GM19468 (cell line): Measurements from ENCODE around the gene LRRC66.

Source experiments
- ATAC-seq: cut with Tn5 transposase; IDR thresholded peaks from one replicate; pipeline ENCODE4 v1.9.1; 2021; ENCODE audit warnings: mild to moderate bottlenecking, moderate library complexity, moderate number of reproducible peaks; ENCODE audit not compliant: unreplicated experiment; ENCODE audit errors: extremely low read depth

Gene LRRC66

DNA sequence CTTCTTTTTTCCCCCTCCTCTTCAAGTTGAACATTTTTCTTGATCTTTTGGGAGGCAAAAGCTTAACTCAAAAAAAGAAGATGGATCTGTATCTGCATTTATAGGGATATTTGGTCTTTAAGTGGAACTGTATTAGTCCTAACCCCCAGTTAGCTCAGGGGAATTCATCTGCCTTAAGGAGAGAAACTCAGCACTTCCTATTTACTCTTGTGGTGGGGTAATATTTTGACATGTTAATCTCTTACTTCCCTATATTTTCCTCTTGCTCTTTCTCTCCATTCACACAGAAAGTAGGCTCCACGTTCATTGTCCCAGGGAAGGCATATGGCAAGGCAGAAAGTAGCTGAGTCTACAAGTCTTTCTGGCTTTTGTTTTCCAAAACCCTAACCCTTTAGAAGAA, 5.3 kb downstream of the LRRC66 start:
- no peak for ATAC-seq

DNA sequence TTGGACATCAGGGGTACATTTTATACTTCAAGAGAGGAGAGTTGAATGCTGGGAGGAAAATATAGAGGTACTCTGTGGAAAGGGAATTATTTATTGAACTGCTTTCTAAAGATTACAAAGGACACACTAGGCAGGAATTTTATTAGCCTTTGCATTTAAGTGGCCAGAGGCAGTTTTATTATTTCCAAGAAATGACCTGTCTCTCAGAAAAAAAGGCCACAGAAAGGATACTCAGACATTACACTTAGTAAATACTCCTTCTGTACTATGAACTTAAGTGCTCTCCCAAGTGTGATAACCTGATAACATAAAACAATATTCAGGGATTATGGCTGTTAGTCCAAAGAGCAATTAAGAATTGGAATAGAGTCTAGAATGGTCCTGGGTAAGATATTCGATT, 7.5 kb downstream of the LRRC66 start:
- ATAC-seq: no peak

DNA sequence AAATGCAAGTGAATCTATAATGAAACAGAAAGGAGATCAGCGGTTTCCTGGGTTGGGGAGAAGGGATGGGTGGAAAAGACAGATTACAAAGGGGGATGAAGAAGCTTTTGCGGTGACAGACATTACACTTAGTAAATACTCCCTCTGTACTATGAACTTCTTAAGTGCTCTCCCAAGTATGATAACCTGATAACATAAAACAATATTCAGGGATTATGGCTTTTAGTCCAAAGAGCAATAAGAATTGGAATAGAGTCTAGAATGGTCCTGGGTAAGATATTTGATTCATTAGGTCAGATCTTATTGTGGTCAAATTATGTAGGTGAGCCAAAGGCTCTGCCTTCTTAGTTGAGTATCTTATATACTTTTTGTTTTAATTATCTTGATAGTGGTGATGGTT, 9.2 kb downstream of the LRRC66 start:
- ATAC-seq: no peak

DNA sequence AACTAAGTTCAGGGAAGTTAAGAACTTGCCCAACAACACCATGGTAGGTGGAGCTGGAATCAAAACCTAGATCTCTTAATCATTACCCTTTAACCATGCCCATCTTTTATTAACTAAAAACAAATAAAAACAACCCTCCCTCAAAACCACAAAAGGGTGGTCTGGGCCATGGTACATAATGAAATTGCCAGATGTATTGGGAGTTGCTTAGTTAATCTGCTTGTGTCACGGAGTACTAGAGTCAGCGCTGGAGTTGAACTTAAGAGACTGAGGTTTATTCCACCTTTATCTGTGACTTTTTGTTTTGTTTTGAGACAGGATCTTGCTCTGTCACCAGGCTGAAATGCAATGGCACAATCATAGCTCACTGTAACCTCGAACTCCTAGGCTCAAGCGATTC, 13.3 kb downstream of the LRRC66 start:
- no peak for ATAC-seq

DNA sequence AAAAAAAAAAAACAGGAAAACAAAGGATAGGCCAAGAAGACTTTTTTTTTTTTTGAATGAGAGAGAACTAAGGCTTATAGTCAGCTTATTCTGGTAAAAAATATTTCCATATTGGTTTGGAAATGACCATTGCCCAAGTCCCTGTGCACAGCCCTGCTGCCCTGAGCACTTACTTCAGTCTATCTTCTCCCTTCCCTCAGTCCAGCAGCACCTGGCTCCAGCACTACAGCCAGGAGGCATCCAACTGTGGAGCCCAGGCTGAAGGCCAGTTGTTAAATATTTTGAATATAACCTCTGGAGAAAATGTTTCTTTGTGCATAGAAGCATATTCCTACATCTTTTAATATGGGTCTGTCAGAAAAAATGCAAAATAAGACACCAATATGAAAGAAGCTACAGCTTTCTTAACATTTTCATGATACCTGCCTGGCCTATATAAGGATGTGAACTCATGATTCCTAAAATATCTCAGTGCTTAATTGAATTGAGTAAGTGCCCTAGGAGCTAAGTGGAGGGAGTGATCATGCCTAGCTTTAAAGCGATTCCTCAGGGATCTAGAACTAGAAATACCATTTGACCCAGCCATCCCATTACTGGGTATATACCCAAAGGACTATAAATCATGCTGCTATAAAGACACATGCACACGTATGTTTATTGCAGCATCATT, 14.4 kb downstream of the LRRC66 start:
- no peak for ATAC-seq

DNA sequence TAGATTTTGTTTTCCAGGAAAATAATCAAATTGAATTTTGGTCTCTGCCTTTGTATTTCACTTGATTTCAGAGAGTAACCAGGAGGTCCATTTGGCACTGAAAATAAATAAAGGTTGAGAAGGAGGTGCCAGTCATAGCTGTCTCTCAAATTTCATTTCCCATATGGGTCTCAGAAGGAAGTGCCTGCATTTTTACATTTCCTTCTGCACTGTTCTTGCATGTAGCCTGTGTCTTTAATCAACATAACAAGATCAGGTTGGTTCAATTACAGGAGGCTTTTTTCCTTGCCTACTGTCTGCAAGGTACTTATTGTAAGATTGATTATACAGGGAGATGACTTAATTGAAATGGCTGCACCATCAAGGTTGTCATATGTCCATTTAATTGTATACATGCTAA, 15.7 kb downstream of the LRRC66 start:
- ATAC-seq: no peak

DNA sequence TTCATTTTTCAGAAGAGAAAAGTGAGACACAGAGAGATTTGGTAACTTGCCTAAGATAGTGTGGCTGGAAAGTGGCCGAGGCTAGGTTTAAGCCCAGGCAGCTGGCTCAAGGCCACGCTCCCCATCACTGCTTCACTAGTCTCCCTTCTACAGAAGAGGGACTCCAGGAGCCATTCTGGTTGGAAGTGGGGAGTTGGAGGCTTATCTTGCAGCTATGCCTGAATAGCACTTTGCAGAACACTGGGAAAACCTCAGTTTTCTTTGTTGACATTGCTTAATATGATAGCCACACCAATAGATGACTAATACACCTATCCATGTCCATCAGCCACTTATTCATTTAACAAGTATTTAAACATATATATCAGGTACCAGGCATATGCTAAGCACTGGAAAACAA, 18.5 kb downstream of the LRRC66 start:
- ATAC-seq: no peak

DNA sequence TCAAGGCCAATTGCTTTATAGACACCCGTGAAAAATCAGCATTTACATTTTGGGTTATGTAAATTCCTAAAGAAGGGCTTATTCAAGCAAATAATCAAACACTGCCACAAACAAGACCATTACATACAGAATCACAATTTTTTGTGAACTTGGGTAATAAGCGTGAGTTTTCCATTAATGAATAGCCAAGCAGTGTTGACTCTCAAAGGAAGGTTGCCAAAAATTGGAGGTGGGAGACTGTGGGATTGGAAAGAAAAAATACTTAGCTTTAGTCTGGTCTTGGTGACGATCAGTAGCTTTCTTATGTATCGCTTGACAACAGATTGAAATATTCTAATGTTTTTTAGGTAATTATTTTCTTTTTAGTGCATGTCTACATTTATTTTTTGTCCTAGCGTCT, 20.9 kb downstream of the LRRC66 start:
- no peak for ATAC-seq

DNA sequence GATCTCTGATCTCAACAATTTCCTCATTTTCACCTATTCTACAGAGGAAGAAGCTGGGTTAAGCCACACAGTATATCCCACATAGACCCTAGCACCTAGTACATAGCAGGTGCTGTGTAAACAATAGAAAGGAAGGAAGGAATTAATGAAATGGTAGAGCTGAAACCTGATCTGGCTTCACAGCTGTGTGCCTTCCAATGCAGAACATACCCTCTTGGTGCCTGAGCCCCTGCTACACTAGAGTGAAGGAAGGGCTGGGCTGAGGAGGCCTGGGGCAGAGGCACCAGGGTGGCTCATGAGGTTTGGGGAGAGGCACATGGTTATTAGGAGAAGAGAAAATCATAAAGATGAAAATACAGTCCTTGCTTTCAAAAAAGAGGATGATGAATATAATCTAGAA, 21.3 kb downstream of the LRRC66 start:
- ATAC-seq: no peak

DNA sequence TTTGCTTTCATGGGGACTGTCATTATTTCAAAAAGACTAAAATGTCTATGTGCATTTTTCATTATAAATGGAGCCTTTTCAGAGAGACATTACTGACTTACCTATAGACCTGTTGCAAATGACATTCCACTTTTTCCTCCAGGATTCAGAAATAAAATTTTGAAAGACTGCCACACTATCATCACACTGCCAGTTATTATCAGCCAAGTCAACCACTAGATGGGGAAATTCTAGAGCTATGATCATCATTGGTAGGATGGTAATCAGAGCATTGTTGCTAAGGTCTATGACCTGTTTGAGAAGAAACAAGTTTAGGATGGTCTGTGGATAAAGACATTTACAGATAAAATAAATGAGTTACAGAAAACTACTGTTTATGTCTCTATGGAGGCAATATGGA, 22.5 kb downstream of the LRRC66 start:
- no peak for ATAC-seq

DNA sequence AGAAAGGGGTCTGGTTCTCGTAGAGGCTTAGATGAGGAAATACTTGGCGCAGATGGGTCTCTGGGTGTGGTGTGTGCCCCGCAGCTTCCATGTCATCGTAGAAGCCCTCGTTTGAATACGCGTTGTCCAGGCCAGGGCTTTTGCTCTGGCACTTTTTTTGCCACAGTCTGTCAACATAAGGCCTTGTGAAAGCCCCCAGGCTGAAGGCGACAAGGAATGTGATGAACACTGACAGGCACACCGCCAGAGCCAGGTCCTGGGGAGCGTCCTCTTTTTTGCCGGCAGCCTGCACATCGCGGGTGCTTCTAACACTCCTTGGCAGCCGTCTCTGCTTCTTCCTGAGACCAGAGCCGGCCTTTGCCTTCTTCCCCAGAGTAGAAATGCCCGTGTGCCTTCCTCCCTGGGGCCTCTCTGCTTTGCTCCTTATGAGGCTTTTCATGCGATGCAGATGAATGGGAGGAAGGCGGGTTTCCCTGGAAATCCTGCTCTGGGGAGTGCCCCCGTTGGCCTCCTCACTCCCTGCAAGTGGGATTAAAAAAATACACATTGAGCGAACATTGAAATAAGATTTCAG, 24.4 kb downstream of the LRRC66 start:
- no peak for ATAC-seq

DNA sequence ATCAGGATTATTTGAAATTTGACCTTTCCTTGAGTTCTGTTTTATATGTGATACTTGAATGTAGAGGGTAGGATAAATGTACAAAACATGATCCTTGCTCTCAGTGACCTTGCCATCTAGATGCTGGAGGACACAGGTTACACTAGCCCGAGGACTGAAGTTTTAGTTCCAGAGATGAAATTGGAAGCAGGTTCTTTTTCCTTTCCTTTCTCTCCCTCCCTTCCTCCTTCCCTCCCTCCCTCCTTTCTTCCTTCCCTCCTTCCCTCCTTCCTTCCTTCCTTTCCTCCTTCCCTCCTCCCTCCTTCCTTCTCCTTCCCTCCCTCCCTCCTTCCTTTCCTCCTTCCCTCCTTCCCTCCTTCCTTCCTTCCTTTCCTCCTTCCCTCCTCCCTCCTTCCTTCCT, 54.3 kb downstream of the LRRC66 start:
- no peak for ATAC-seq

DNA sequence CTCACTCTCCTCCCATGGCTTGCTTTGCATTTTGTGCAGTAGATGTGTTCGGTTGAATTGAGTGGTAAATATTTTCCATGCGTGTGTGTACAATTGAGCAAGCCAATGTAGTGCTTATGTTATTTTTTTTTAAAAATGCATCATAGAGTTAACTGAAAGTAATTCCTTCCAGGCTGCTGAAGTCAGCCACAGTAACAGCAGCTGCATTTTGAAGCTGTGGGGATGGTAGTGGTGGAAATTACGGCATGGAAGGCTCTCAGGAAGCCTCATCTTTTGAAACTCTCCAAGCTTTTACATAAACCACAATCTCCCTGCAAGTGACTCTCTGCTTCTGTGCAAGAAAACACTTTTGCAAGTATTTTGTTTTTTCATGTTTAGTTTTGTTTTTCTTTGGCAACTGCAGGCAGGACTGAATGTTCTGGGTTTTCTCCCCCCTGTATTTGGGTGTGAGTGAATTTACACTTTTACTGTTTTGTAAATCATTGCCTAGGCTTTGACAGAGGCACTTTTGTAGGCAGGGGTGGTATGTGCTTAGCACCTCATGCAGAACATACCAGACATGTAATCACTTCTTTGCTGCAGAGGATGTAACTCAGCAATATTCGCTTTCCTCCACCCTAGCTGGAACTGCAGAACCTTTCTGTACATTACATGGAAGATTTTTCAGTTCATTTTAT, 56.2 kb downstream of the LRRC66 start:
- ATAC-seq: no peak

DNA sequence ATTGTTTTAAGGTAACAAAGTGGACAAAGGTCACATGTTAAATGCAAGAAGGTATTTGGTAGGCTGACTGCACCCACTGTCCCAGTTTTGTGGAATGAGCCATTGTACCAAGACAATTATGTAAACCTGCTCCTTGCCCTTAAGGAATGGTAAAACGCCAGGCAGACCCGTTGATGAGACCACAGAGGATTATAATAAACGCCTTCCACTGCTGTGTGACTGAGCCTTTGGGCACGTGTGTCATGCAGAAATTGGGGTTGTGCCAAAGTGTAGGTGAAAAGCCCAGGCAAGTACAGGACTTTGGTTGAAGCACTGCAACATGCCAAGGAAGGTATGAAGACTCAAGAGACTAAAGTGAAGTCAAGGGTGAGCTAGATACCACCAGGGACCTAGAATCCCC, 59.7 kb downstream of the LRRC66 start:
- ATAC-seq: no peak

DNA sequence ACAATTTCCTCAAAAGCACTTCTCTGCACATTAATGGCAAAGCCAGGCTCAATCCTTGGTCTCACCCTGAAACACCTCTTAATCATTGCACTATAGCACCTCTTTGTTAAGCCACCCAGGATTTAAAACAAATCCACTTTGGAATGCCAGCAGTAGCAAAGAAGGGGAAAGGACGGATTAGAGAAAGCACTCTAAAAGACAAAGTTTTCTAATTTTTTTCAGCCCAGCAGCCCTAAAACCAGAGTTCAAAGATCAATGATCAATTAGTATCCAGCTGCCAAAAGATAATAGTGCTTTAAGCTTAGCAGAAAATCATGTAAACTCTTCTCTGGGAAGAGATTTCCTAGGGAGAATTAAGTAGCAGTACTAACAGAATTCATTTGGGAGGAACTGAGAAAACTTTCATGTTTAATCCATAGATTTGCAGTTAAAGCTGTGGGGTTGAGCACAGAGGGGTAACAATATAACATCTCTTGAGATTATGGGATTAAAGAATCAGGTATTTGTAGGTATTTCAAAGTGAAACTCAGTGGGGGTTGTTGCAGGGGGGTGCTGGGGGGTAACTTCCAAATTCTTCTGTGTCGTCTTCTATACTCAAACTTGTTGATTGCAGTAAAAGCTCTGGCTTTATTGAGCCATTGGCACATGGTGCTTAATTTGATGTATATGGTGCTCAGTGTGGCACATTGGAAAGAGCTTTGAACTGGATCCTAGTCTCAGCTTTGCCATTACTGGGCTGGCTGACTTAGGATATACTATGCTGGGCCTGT, 61.8 kb downstream of the LRRC66 start:
- ATAC-seq: no peak
